NOMO-1 treated with dmso at 0.1 percent for 144 hours (cell line): ENCODE data around the gene SCO2.

Experiments
- DNase-seq: peaks from one replicate; lab custom pipeline; 2025; ENCODE audit not compliant: unreplicated experiment; lab: John Stamatoyannopoulos, UW

The SCO2 gene

DNA sequence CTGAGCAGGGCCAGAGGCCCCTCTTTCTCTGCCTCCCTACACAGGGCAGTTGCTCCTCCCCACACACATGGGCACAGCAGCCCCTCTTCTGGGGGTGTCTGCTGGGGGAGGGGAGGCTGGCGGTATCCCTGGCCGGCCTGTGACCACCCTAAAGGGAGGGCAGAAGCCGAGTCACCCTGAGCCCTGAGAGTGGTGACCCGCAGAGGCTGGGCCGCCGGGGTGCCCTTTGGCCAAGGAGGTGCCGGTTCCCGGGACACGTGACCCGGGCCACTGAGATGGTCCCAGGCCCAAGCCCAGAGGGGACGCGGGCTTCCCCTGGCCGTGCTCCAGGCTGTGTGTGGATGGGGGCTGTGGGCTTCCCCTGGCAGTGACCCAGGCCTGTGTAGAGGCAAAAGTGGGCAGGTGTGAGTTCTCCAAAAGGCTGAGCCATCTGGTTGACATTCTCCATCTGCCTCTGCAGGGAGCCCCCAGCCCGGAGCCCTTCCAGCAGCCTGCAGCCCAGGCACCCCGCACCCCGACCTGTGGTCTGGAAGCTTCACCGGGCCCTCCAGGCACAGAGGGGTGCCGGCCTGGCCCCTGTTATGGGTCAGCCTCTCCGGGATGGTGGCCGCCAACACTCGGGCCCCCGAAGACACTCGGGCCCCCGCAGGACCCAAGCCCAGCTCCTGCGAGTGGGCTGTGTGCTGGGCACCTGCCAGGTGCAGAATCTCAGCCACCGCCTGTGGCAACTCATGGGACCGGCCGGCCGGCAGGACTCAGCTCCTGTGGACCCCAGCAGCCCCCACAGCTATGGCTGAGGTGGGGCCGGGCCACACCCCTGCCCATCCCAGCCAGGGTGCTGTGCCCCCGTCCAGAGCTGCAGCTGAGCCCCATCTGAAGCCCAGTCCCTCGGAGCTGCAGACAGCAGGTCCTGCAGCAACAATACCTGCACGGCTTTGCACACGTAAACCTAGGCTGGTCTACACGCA is 43.0 kb downstream of the SCO2 start:
- no peak for DNase-seq

DNA sequence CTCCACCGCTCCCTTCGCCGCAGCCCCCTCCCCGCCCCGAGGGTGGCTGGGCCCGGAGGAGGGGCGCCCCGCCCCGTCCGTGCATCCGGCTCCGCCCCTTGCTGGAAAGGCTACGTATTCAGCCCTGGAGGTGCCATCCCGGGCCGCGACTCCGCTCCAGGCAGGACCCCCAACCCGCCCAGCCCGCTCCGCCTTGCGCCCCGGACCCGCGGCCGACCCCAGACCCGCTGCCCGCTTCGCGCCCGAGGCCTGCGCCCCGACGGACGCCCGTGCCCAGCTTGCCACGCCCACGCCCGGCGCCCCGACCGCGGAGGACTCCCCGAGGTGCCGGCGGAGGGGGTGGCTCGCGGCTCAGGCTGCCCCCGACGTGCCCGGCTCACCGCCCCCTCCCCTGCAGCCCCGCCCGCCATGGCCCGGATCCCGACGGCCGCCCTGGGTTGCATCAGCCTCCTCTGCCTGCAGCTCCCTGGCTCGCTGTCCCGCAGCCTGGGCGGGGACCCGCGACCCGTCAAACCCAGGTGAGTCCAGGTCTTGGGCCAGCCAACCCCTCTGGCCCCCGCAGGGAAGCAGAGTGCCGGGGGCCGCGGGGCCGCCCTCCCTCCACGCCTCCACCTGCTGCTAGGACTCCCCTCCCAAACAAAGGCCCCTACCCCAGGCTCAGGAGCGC is 43.8 kb downstream of the SCO2 start, which contains the start of gene ADM2:
TSS of gene ADM2 (plus strand) at position 104 of the 667 bp plus-strand sequence. CDS start at position 409, 305 bp downstream.
- no peak for DNase-seq

DNA sequence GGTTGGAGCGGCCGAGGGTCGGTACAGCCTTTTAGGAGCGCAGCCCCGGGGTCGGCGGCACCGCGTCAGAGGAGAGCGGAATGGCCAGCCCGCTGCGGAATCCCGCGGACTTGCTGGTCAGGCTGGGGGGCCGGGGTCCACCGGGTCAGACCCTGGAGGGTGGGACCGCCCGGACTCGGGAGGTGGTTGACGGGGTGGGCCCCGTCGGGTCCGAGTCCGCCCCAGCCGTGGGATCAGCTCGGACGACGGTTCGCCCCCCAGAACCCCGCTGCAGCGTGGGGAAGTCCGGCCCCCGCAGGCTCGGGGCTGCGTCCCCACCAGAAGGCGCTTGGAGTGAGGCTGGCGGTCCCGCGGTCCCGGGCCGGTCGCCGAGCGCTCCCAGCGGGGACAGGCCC is 44.4 kb downstream of the SCO2 start:
- DNase-seq, result no peak

DNA sequence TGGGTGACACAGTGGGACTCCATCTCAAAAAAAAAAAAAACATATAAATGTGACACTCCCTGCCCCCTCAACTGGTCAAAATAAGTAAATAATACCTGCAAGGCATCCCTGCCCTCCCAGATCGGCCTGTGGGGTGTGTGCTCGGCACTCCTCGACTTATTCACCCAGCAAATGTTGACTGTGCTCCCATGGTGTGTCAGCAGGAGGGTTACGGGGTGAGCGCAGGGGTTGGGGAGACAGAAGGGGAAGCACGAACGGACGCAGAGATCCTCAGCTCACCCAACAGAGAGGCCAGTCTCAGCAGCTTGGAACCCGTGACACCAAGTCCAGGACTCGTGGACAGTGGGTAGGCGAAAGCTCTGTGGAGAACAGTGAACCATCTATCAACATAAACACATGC is 45.7 kb downstream of the SCO2 start:
- no peak for DNase-seq

DNA sequence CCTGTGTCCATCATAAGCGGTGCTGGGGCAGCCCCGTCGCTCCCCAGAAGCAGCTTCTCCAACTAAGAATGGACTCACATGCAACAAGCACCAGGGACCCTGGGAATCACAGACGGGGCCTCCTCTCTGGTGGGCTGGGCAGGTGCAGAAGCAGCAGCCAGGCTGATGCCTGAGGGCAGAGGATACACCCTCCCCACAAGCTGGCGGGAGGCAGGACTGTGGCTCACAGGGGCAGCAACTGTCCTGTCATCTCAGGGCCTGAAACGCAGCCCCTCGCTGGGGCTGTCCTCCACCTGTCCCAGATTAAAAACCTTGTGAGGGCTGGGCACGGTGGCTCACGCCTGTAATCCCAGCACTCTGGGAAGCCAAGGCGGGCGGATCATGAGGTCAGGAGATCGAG is 47.5 kb downstream of the SCO2 start:
- no peak for DNase-seq

DNA sequence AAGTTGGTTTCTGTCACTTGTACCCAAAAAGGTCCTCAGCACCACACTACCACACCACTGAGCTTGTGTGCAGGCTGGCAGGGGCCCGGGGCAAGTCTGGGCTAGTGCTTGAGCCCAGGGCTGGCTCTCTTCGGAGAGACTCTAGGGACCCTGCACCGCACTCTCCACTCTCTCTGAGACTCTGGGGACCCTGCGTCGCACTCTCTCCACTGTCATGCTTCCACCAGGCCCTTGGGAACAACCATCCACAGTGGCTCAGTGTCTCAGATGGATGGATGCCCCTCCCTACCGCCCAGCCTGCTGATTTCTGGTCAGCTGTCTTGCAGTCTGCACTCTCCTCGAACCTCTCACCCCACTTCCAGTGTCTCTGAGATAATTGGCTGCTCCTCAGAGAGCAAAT is 48.5 kb downstream of the SCO2 start:
- DNase-seq, result no peak

DNA sequence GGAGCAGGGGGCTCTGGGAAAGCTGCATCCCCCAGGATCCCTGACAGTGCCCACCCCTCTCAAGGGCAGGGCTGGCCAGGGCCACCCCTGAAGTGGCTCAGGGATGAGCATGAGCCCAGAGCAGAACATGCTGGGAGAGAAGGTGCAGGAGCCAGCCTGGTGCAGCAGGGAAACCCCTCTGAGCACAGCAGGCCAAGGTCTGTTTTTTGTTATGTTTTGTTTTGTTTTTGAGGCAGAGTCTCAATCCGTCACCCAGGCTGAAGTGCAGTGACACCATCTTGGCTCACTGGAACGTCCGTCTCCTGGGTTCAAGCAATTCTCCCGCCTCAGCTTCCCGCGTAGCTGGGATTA is 49.8 kb downstream of the SCO2 start:
- DNase-seq, result no peak

DNA sequence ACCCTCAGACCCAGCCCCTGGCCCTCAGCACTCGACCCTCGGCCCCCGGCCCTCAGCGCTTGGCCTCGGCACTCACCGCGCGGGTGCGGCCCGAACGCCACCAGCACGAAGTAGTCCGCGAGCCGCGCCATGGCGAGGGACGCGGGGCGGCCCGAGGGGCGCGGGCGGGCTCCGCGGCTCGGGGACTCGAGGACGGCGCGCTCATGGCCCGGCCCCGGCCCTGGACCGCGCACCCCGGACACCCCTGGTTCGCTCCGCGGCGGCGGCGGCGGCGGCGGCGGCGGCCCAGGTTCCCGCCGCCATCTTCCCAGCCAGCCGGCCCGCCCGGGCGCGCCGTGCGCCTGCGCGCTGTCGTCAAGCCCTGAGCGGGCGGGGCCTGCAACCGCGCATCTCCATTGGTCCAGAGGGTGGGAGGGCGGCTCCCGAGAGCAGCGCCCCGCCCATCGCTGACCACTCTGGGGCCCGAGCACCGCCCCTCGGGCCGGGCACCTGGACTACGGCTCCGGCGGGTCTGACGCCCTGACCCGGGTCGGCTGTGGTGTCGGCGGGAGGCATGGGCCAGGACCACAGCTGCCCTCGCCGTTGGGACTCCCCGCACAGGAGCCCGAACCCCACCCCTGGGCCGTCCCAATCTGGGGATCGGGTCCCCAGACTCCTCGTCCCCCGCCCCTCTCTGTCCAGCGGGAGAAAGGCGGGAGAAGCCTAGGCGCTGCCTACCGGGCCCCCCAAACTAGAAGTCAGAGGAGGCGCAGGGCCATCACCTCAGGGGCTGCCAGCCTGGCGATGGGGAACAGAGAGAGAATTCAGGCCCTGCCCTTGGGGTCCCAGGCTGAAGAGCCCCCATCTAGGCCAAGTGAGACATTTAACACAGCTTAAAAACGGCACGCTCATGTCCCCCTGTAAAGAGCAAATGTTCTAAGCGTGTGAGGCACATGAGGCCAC is 50.4 kb downstream of the SCO2 start, which contains the start of gene SBF1:
TSS of gene SBF1 (minus strand) at position 326 of the 942 bp plus-strand sequence. CDS start at position 131, 195 bp downstream.
- DNase-seq, result peak; percentile 70

DNA sequence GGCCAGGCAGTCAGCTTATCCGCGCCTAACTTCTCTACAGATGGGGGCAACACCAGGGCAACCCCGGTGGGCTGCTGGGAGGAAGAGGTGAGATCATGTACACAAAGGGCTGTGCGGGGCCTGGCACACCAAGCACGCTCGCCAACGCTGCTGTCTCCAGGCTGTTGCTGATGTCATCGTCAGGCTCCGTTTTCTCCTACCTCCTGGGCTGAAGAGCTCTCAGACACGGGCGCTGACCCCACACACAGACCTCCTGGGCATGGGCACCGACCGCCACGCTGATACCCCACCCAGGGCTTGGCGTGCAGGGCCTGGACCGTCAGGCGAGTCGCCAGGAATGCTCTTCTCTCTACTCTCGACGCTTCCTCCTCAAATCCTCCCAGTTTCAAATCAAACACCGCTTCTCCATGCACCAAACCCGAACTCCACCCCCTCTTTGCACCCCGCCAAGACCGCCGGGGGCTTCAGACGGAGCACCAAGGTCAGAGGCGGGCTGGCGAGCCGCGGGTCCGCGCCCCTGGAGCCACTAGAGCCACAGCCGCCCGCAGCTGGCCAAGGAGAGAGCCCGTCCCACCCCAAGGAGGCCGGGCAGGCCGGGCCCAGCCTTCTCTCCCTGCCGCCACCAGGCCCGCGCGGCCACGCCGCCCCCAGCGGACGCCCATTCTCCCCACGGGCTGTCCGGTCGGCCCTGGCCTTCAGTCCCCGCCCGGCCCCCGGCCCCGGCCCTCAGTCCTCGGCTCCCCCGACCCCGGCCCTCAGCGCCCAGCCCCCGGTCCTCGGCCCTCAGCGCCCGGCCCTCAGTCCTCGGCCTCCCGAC is 51.3 kb downstream of the SCO2 start:
- peak; percentile 25 for DNase-seq
